HG02642 (cell line): Measurements from ENCODE around the gene RNF144B.
A peak's percentile ranks its signal among the peaks of the same experiment; 100 is the strongest.

Experiments used
- ATAC-seq: cut with Tn5 transposase; IDR thresholded peaks from one replicate; pipeline ENCODE4 v1.9.1; 2021; ENCODE audit warnings: mild to moderate bottlenecking; ENCODE audit not compliant: unreplicated experiment, poor library complexity

RNF144B gene

DNA sequence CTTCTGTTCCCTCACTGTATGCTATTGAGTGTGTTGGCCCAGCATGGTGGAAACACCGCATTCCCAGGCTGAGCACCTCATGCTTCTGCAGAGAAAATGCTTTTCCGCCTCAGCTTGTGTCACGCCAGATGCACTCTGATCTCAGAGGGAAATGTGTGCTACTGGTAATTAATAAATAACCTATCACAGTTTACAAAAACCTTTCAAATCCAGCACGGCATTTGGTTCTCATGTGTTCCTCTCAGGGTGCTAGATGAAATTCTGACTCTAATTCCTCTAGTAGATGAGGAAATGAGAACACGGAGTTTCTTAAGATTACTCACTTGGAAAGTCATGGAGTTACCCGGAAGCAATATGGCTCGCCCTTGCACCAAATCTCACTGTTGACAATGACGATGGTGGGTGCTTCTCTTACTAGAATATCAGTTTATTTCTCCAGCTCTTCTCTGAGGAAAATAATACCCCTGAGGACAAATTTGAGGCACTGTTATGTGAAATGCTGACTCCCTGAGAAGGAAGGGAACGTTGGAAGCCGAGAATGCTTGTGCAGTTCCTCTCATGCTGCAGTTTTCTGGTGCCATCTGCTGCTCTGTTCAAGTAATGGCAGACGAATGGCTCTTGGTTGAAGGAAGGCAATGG lies 116.6 kb downstream of the RNF144B start:
- peak; percentile 73 for ATAC-seq

DNA sequence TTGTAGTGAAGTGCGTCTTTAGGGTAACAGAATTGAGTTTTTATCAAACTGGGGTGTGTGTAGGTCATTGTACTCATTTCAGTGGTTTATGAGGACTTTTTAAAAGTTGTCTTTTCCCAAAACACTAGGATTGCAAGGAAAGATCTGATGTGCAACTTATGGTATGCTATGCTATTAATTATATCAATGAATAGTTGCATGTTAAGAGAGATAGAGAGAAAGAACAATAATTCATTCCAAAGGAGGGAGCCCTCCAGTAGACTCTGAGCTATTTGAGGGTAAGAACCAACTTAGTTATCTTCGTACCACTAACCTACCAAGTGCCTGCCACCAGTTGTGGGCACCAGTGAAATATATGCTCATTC lies 117.1 kb downstream of the RNF144B start:
- no peak for ATAC-seq

DNA sequence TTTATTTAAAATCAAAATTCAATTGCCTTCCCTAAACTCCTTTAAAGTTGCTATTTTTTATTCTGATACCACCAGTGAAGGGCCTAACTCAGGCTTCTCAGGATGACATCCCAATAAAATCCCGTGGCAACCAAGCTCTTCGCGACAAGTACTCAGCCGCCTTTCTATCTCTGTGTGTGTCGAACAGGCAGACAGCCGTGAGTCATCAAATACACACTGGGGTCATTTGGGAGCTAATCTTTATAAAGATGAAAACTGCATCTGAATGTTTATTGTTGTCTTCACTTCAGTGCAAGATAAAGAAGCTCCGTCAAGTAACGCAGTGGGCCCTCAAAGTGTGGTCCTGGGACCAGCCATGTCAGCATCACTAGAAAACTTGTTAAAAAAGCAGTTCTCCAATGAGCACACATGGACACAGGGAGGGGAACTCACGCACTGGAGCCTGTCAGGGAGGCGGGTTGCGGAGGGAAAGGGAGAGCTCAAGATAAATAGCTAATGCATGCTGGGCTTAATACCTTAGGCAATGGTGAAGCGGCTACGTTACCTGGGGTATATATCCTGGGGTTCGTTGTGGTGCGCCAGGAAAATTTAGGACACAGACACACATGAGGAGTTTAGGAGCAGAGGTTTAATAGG lies 119.3 kb downstream of the RNF144B start:
- no peak for ATAC-seq

DNA sequence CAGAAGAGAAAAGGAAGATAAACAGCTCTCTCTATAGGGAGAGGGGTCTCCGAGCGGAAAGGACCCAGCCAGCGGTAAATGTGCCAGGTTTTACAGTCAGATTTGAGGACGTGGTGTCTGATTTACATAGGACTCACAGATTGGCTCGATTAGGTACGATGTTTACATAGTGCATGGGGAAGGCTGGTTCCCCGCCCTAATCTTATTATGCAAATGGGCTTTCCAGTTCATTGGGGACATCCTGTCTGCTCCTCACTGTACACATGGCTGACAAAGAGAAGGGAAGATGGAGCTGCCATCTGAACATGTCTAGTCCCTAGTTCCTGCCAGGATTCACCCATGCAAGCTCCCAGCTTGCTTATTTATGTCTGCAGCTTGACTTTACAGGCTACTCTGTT lies 119.9 kb downstream of the RNF144B start:
- ATAC-seq: no peak

DNA sequence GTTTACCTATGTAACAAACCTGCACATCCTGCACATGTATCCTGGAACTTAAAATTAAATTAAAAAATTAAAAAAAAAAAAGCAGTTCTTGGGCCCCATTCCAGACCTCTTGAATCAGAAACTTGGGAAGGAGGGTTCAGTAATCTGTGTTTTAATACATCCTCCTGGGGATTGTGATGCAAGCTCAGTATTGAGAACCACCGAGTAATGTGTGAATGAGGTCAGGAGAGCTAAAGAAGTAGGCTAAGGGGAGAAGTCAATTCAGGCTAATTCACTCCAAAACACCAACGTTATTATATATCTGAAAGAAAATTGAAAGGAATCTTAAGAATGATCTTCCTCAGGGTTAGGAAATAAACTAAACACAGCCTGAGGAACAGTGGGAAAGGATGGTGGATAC lies 120.4 kb downstream of the RNF144B start:
- no peak for ATAC-seq

DNA sequence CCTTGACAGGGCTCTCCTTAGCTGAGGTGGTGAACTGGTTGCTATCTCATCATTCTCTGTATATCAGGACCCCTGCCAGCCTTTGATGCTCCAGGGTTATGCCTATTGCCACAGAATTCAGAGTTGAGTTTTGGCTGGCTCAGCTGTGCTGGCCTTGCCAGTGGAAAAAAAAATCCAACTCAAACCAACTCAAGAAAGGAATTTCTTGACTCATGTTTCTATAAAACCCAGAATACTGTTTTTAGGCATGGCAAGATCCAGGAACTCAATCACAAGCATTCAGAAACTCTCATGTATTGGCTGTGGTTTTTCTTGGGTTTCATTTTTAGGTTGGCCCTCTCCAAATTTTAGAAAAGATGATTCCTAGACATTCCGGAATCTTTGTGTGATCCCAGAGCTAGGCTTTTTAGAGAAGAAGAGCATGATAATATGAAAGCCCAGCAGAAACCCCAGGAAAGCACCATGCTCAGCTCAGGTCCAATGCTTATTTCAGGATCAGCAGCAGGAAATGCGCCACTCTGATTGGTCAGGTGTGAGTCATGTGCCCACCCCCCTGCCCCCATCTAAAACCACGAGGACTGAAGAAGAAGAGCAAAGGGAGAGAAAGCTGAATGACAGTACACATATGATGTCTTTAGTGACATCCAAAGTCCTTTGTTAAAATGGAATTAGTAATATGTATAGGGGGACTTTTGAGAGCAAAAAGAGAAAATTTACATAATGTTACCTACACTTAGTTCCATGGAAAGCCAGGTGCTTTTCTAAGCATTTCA lies 122.9 kb downstream of the RNF144B start:
- no peak for ATAC-seq

DNA sequence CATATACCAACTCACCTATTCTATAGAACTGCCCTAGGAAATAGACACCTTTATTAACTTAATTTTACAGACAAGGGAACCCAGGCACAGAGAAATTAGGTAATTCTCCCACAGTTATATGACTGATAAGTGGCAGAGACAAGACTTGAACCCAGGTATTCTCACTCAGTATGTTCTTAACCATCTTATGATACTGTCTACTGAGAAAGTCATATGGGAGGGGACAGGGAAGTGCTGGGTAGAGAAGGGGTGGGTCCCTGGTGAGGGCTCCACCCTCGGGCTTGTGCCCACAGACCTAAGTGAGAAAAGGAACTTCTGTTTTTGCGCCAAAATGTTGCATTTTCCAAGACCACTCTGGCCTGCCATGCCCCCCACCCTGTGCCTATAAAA lies 123.5 kb downstream of the RNF144B start:
- ATAC-seq: no peak

DNA sequence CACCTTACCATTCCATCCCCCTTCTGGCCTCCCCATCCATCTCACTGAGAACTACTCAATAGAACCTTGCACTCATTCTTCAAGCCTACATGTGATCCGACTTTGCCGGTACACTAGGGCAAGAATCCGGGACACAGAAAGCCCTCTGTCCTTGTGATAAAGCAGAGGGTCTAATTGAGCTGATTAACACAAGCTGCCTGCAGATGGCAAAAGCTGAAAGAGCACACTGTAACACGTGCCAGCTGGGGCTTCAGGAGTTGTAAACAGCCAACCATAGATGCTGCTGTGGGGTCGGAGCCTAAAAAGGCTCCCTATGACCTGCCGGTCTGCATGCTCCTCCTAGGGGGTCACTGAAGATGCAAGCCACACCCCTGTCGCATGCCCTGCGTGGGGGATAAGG lies 124.1 kb downstream of the RNF144B start:
- no peak for ATAC-seq

DNA sequence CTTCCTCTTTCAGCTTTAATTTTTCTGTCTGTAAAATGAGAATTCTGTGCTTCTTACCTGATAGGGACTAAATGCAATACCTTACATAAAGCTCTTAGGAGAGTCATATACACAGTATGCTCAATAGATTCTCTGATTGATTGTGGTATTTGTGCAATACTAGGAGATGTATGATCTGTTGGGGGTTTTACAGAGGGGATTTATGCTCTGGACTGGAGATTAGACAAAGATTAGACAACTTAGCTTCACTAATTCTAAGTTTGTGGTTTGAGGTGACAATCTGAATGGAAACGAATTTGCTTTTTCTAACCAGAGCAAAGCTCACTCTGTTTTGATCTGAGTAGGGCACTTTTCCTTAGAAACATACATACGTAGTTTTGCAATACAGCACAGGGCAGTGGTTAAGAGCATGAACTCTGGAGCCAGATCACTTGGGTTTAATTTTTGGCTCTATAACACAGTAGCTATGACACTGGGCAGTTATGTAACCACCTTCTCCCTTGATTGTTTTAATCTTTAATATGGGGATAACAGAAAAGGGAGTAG lies 126.2 kb downstream of the RNF144B start:
- ATAC-seq: no peak

DNA sequence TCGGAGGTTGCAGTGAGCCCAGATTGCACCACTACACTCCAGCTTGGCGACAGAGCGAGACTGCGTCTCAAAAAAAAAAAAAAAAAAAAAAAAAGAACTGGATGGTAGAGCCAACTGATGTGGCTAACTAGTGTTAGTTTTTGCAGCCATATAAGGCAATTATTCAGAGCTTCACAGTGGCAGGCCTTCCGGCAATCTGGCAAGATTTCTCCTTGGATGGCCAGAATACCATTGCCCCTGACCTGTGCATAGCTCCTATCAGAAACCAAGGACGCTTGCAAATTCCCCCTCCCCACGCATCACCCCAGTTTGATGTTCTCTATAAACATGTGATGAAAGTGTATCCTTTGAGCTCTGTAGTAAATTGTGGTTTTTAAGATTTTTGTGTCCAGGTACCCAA lies 127.0 kb downstream of the RNF144B start:
- no peak for ATAC-seq

DNA sequence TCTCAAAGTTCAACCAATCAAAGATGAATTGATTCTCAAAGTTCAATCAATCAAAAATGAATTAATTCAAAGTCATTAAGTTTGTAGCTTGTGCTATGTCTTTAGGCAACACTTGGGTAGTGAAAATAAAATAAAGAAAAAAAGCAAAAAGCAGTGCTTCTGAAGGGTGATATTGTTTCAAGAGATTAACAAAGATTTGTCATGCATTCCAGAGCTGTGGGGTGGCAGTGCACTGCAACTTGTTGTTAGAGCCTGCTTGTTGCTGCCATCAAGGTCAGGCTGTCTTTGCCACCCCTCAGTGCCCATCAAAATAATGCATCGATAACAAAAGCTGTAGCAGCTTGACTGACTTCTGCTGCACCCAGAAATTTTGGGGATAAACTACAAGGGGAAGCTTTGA lies 128.6 kb downstream of the RNF144B start:
- ATAC-seq: no peak
